ENCODE data around the gene SSTR3.
"Not testable (repeated sequence)": the region's sequence is repeated elsewhere in the genome, so short reads cannot be mapped to it uniquely, and the experiment has no call there.

Gene SSTR3

GRCh38 chr22:37234736-37235711 is 22.7 kb upstream of the SSTR3 start:
- no peaks in the 10 kb centered on the region for H3K27me3 Mint-ChIP-seq
- DNase-seq (no peak), ATAC-seq (no peak)
- H3K9me3 Mint-ChIP-seq, result no peaks in the 10 kb centered on the region
- H3K4me3 Mint-ChIP-seq, result peak overlapping the region; percentile 75 to 98
- H3K27ac Mint-ChIP-seq, result peak overlapping the region; percentile 81 to 90
- peaks cover 100% of the 10 kb centered on the region for H3K4me1 Mint-ChIP-seq

GRCh38 chr22:37233751-37234631 is 21.7 kb upstream of the SSTR3 start:
- peaks cover 100% of the 10 kb centered on the region for H3K4me1 Mint-ChIP-seq
- ATAC-seq, result no peak
- H3K9me3 Mint-ChIP-seq, result no peaks in the 10 kb centered on the region
- peak overlapping the region; percentile 75 to 98 for H3K4me3 Mint-ChIP-seq
- H3K27ac Mint-ChIP-seq, result peak overlapping the region; percentile 84 to 90
- DNase-seq, result no peak
- H3K27me3 Mint-ChIP-seq, result no peaks in the 10 kb centered on the region

GRCh38 chr22:37233371-37233750 is 21.1 kb upstream of the SSTR3 start:
- Mint-ChIP-seq H3K4me3 (peak overlapping the region; percentile 75 to 98), H3K27ac (peak overlapping the region; percentile 27 to 84), H3K4me1 (peaks cover 100% of the 10 kb centered on the region)
- H3K27me3 Mint-ChIP-seq, H3K9me3 Mint-ChIP-seq, DNase-seq, ATAC-seq: not testable (repeated sequence)

- peak overlapping the region; percentile 71 to 76 for H3K4me3 Mint-ChIP-seq
- no peak for ATAC-seq
- no peaks in the 10 kb centered on the region for H3K27me3 Mint-ChIP-seq
Measured at GRCh38 chr22:37232140-37232998, 20.1 kb upstream of the SSTR3 start.

GRCh38 chr22:37231406-37232139 is 19.3 kb upstream of the SSTR3 start:
- Mint-ChIP-seq H3K27ac (peak overlapping the region; percentile 72 to 94), H3K4me1 (peaks cover 95% of the 10 kb centered on the region), H3K27me3 (no peaks in the 10 kb centered on the region), H3K4me3 (peak overlapping the region; percentile 71 to 76), H3K9me3 (no peaks in the 10 kb centered on the region)
- ATAC-seq (peak; percentile 31), DNase-seq (peak; percentile 59 to 62)

More at GRCh38 chr22:37232140-37232998, 20.1 kb upstream of the SSTR3 start:
- peak overlapping the region; percentile 49 to 94 for H3K27ac Mint-ChIP-seq
- peak in 1 of 2 donors; percentile 25 for DNase-seq
- H3K9me3 Mint-ChIP-seq, result no peaks in the 10 kb centered on the region
- peaks cover 100% of the 10 kb centered on the region for H3K4me1 Mint-ChIP-seq

GRCh38 chr22:37230673-37231405 is 18.6 kb upstream of the SSTR3 start:
- peak; percentile 79 to 82 for DNase-seq
- ATAC-seq, result peak; percentile 69
- Mint-ChIP-seq H3K4me1 (peaks cover 95% of the 10 kb centered on the region), H3K27ac (peak overlapping the region; percentile 72 to 94), H3K4me3 (peak overlapping the region; percentile 71 to 76), H3K9me3 (no peaks in the 10 kb centered on the region), H3K27me3 (no peaks in the 10 kb centered on the region)

- peak overlapping the region; percentile 71 to 76 for H3K4me3 Mint-ChIP-seq
- H3K27ac Mint-ChIP-seq, result peak overlapping the region; percentile 97 to 98
- H3K9me3 Mint-ChIP-seq, result no peaks in the 10 kb centered on the region
- peaks cover 95% of the 10 kb centered on the region for H3K4me1 Mint-ChIP-seq
- H3K27me3 Mint-ChIP-seq, result no peaks in the 10 kb centered on the region
- ATAC-seq (peak; percentile 86), DNase-seq (peak; percentile 85 to 89)
Measured at GRCh38 chr22:37229805-37230672, 17.8 kb upstream of the SSTR3 start.

GRCh38 chr22:37229012-37229804 is 16.9 kb upstream of the SSTR3 start:
- H3K27ac Mint-ChIP-seq, result peak overlapping the region; percentile 97 to 98
- DNase-seq, result peak; percentile 41 to 51
- peak; percentile 23 for ATAC-seq
- peak overlapping the region; percentile 71 to 76 for H3K4me3 Mint-ChIP-seq
- H3K27me3 Mint-ChIP-seq, result no peaks in the 10 kb centered on the region
- H3K4me1 Mint-ChIP-seq, result peaks cover 95% of the 10 kb centered on the region
- H3K9me3 Mint-ChIP-seq, result peaks cover 1 to 8% of the 10 kb centered on the region in 2 donors

GRCh38 chr22:37228106-37229011 is 16.1 kb upstream of the SSTR3 start:
- peaks cover 95% of the 10 kb centered on the region for H3K4me1 Mint-ChIP-seq
- DNase-seq, result no peak
- H3K9me3 Mint-ChIP-seq, result peaks cover 5 to 12% of the 10 kb centered on the region in 2 donors
- no peak for ATAC-seq
- no peaks in the 10 kb centered on the region for H3K27me3 Mint-ChIP-seq
- H3K27ac Mint-ChIP-seq, result peak overlapping the region; percentile 97 to 98
- peak overlapping the region; percentile 71 to 76 for H3K4me3 Mint-ChIP-seq

GRCh38 chr22:37226514-37226913 is 14.2 kb upstream of the SSTR3 start:
- peaks cover 6 to 17% of the 10 kb centered on the region in 2 donors for H3K9me3 Mint-ChIP-seq
- no peak overlapping the region for H3K4me3 Mint-ChIP-seq
- H3K27me3 Mint-ChIP-seq, result no peaks in the 10 kb centered on the region
- peak overlapping the region in 1 of 2 donors; percentile 96 for H3K27ac Mint-ChIP-seq
- ATAC-seq (no peak), DNase-seq (no peak)
- H3K4me1 Mint-ChIP-seq, result peaks cover 95% of the 10 kb centered on the region

- peak overlapping the region in 1 of 2 donors; percentile 62 for H3K4me3 Mint-ChIP-seq
- H3K4me1 Mint-ChIP-seq, result peaks cover 95% of the 10 kb centered on the region
- no peaks in the 10 kb centered on the region for H3K27me3 Mint-ChIP-seq
- peaks cover 9 to 21% of the 10 kb centered on the region in 2 donors for H3K9me3 Mint-ChIP-seq
- peak overlapping the region in 1 of 2 donors; percentile 96 for H3K27ac Mint-ChIP-seq
- ATAC-seq (no peak), DNase-seq (no peak)
Measured at GRCh38 chr22:37226087-37226486, 13.8 kb upstream of the SSTR3 start.

Data from stimulated activated naive CD8-positive, alpha-beta T cell treated with anti-CD3 and anti-CD28 coated beads, Interleukin-15, amount 100 ng/mL, for 72 hours (primary cell).